ENCODE results near the gene SP140L.
"Not testable (repeated sequence)": the region's sequence is repeated elsewhere in the genome, so short reads cannot be mapped to it uniquely, and the experiment has no call there.

Gene SP140L

DNA sequence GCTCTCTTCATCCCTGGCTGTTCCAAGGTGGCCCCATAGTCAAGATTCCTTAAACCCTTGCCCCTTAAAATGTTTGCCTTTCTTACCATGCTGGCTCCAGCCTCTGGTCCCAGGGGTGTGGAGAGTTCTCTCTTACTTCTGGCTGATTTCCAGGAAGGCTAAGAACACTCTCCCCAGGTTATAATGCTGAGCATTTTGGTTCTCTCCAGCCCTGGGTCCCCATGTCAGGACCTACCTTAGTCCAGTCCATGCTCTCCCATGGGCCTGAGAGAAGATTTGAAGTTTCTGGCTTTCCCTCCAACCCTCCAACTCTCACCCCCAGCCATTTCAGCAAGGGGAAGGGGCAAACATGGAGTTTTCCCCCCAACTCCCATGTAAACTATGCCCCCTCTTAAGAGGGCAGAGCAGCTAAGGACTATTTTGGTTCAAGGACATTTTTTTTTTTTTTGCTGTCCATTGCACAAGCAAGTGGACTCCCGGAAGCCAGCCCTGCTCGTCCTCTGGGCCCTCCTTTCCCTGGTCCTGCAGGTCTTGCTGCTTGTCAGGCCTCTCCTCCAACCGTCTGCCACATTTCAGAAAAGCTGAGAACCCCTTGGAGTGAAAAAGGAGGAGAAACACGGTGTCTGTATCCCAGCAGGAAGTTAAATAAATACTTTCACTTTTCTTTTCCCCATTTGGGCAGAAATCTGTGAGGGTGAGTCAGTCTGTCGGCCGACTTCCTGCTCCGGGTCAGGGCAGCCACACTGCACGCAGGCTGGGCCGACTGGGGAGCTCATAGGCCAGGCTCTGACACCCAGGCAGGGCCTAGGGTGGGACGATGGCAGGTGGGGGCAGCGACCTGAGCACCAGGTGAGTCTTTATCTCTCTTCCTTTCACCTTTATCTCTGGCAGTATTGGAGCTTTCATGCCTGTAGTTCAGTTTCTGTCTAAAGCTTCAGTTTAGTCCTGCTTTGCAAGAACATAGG lies at the start of gene SP140L:
Gene SP140L (plus strand): TSS at position 741 of the 965 bp plus-strand sequence. CDS start 77 bp downstream, at position 818.
- DNase-seq: peak; percentile 73 to 84

DNA sequence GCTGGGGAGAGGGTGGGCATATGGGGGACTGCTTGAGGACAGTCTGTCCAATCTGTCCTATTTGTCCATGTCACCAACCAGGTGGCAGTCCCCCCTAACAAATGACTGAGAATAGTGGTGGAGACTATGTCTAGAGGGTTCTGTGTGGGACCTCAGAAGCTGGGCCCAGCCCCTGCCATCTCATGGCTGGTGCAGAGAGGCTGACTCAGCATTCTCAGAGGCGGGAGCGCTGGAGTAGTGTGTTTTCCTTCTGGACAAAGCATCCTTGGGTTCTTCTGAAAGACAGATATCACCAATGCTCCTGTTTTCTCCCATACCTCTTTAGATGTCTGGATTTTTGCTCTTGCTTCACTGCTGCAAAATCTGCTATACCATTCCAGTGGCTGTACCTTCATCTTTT lies 44.1 kb upstream of the SP140L start:
- DNase-seq: no peak

DNA sequence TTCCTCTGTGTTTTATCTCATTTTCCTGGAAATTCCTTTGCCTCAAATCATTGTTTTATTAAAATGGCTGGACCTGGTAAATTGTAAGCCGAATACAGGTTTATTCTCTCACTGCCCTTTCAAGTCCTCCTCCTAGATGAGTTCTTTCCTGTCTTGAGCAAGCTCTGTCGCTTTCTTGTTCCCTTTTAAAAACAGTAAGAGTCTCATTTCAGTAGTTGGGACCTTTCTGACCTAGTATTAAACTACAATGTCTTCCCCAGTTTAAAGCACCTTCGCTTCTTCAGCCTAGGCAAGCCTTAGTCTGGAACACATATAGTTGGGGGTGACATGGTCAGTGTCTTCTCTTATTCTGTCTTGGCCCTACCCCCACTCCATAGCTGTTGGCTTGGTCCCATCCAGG lies 40.9 kb upstream of the SP140L start:
- no peak for DNase-seq

GRCh38 chr2:230289311-230289710 lies 37.7 kb upstream of the SP140L start:
- not testable (repeated sequence) for DNase-seq

DNA sequence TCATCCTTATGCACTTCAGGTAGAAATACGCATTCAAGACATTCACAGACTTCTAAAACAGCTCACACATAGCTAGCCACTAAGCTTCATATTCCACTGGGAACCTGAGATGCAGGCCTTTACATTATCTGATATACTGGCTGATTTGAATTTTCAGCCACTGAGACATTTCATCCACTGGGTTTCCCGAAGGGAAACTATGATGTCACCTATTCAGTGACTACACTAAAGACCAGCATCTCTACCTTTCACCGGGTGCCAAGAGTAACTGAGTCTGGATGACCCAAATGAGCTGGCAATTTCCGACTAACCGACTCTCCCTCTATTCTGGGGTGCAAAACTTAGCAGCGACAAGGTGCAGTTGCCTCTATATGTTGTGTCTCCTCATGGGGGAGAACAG lies 31.8 kb upstream of the SP140L start:
- DNase-seq: no peak

DNA sequence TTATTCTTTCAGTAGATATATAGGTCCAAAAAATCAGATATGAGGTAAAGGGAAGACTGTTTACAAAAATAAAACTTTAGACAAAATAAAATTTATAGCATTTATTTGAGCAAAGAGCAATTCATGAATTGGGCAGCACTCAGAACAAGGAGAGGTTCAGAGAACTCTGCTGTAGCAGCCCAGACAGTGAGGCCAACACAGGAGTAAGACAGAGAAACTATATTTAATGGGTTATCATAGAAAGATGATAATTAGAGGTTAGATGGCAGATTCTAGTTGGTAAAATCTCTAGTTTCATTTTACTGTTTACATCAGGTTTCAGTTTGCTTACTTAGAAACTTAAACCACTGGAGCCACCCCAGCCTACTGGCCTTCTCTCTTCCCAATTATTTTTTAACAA lies 30.1 kb upstream of the SP140L start:
- DNase-seq: no peak

GRCh38 chr2:230299618-230300017 lies 27.4 kb upstream of the SP140L start:
- DNase-seq: no peak

GRCh38 chr2:230305416-230306275 lies 21.3 kb upstream of the SP140L start:
- no peak for DNase-seq

GRCh38 chr2:230306474-230306873 lies 20.5 kb upstream of the SP140L start:
- no peak for DNase-seq

DNA sequence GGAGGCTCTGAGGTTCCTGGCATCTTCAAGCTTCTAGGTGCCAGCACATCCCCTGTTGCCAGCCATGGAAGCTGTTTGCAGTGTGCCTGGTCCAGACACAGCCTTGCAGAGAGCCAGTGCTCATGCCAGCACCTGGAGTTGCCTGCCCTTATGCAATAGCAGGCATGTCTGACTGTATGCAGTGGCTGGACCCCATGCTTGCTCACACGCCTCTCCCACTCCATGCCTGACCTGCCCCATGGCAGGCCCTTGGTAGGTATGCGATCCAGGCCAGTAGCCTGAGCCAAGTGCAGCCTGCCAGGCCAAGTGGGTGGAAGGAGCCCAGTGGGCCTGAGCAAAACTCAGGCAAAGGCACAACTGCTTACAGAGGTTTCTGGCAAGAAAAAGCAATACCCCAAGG lies 19.5 kb upstream of the SP140L start:
- no peak for DNase-seq

DNA sequence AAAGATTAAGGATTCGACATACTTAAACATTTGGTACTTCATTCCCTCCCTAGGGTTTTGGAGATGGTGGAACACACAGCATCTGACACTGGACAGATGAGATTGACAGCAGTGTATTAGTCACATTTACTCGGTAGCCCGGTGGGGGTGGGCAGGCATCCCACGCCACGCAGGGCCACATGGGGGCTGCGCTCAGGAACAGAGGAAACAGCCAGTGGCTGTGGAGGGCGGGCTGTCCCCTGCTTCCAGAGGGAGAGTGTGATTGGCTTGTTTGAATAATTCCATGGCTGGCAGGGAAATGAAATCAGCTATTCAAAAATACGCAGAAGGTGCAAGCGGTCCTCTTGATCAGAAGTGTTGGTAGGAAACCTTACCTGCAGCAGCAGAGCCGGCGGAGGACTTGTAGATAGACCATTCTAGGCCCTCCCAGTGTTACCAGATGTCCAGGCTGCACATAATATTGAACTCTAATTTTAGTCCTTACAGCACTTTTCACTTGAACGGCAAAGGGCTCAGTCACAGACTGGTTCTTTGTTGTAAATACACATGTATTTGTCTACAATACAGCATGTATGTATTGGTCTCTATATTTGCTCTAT lies 18.5 kb upstream of the SP140L start:
- no peak for DNase-seq

- not testable (repeated sequence) for DNase-seq
Observed at GRCh38 chr2:230310792-230311191, 16.2 kb upstream of the SP140L start.

DNA sequence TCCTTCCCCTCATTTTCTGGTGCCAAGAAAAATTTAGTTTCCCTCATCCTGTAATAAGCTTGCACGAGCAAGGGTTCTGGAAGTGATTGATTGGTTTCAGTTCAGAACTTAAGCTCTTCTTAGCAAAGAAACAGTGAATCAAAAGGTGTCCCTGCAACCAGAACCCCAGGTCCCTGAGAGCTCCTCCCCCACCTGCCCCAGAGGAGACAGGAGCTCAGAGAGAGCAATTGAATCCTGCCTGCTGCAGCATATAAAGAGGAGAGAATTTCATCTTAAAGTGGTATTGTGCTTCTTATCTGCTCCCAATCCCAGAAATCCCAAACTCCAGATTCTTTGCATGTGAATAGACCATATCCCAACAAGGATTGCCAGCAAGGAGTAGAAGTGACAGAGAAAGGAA lies 15.4 kb upstream of the SP140L start:
- DNase-seq: not testable (repeated sequence)

GRCh38 chr2:230312638-230313037 lies 14.4 kb upstream of the SP140L start:
- DNase-seq: no peak

- no peak for DNase-seq
Observed at GRCh38 chr2:230317366-230317765, 9.6 kb upstream of the SP140L start.

DNA sequence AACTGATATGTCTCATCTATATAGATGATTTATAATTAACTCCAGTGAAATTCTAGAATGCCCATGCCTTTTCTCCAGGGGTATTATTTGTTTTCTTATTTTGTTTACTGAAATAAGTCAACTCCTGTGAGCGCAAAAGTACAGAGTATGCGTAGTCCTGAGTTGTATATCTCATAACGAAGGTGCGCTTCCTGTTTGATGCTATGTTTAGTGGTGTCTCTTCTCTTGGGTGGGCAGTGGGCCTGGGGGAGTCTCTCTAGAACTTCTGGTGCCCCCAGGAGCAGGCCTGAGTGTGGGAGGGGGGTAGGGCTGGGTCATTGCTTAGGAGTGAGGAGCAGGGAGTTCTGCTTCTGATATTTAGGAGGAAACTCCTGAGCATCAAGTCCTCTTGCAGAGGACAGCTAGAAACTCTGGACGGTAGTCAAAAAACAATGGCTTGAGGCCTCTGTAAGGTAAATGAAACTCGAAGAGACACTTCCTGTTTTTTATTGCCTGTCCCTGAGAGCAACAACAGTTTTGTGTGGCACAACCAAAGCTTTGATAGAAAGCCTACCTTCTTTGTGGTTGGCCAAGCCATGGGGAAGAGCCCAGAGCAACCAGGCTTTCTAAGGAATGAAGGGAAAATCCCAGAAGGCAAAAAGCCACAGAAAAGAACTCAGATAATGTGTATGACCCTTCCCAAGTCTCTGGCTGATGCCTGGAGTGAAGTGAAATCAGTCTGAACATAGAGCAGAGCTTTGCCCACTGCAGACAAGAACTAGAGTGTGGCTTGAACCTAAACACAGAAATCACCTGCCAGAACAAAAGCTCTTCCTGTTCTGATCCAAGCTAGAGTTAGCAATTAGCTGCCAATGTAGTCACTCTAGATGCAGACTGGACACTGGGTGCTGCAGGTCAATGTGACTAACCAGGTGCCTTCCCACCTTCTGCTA lies 8.5 kb upstream of the SP140L start:
- DNase-seq: no peak

- no peak for DNase-seq
Observed at GRCh38 chr2:230319211-230319862, 7.7 kb upstream of the SP140L start.

GRCh38 chr2:230321031-230321430 lies 6.0 kb upstream of the SP140L start:
- DNase-seq: no peak

- no peak for DNase-seq
Observed at GRCh38 chr2:230322561-230323384, 4.2 kb upstream of the SP140L start.

DNA sequence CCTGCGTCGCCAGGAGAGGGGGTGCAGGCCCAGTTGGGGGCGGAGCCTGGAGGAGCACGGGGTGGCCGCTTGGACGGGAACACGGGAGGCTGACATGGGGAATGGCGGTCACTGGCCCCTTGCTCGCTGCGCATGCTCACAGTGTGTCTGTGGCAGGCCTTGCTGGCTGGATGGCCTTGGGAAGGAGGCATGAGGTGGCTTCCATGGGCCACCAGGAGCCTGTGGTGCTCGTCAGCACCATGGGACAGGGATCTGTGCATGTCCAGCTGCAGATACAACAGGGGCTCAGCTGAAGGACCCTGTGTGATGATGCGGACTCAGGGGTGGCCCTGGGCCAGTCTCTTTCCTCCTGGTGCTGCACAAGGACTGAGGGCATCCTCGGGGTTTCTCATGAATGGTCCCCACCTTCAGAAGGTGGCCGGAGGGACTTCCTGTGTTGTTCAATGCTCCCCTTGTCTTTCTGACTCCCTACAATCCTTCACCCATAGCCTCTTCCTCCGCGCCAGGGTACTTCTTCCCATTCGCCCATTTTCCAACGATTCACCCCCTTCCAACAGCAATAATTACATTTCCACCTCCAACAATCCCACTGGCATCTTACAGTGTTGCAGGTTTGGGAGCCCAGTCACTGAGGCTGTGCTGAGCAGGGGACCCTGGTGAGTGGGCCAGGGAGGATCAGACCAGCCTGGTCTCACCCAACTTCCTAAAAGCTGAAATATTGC lies 3.4 kb upstream of the SP140L start:
- DNase-seq: no peak

Measured in bone marrow (tissue), 2 donors.